IMR-90 (cell line): ENCODE measurements around the gene CRIP1.

Experiments used
- BHLHE40 ChIP-seq: fragments of 150-350 bp; IDR thresholded peaks from 2 replicates; pipeline ENCODE4 v1.6.1; 2016; ENCODE audit warnings: mild to moderate bottlenecking, low read depth, low read length
- MAFK ChIP-seq: IDR thresholded peaks from 2 replicates; pipeline ENCODE4 v1.6.1; 2012; ENCODE audit warnings: low read depth, low read length, improper control_type of control experiment
- POLR2A ChIP-seq: IDR thresholded peaks from 2 replicates; pipeline ENCODE4 v1.6.1; 2012; ENCODE audit warnings: mild to moderate bottlenecking, low read depth, low read length
- RAD21 ChIP-seq: IDR thresholded peaks from 2 replicates; pipeline ENCODE4 v1.6.1; 2012; ENCODE audit warnings: low read length, improper control_type of control experiment
- SMC3 ChIP-seq: fragments of 150-350 bp; IDR thresholded peaks from 2 replicates; pipeline ENCODE4 v1.6.1; 2016; ENCODE audit warnings: low read depth, mild to moderate bottlenecking, antibody characterized with exemption, low read length, moderate library complexity
- TF ChIP-seq, protein P1 (sequence below): conservative IDR thresholded peaks from 2 replicates; pipeline ENCODE4 v1.5.1; 2012; ENCODE audit warnings: mild to moderate bottlenecking, low read depth, low read length, improper control_type of control experiment

GRCh38 chr14:105492971-105493871 lies 6.5 kb downstream of the CRIP1 start:
- TF ChIP-seq, protein P1, sequence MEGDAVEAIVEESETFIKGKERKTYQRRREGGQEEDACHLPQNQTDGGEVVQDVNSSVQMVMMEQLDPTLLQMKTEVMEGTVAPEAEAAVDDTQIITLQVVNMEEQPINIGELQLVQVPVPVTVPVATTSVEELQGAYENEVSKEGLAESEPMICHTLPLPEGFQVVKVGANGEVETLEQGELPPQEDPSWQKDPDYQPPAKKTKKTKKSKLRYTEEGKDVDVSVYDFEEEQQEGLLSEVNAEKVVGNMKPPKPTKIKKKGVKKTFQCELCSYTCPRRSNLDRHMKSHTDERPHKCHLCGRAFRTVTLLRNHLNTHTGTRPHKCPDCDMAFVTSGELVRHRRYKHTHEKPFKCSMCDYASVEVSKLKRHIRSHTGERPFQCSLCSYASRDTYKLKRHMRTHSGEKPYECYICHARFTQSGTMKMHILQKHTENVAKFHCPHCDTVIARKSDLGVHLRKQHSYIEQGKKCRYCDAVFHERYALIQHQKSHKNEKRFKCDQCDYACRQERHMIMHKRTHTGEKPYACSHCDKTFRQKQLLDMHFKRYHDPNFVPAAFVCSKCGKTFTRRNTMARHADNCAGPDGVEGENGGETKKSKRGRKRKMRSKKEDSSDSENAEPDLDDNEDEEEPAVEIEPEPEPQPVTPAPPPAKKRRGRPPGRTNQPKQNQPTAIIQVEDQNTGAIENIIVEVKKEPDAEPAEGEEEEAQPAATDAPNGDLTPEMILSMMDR, result no peak
- TF ChIP-seq POLR2A (no peak), MAFK (no peak), SMC3 (no peak), BHLHE40 (no peak), RAD21 (no peak)
